SKM-1 treated with dmso at 0.1 percent for 144 hours (cell line): Measurements from ENCODE around the gene TBL3.
"Not testable (repeated sequence)": the region's sequence is repeated elsewhere in the genome, so short reads cannot be mapped to it uniquely, and the experiment has no call there.

Experiments used
- DNase-seq: peaks from one replicate; lab custom pipeline; 2025; ENCODE audit not compliant: unreplicated experiment; lab: John Stamatoyannopoulos, UW

Gene TBL3

GRCh38 chr16:1942810-1943726 lies 28.8 kb upstream of the TBL3 start, which contains the start of gene MSRB1:
Gene MSRB1, minus strand, starts transcription at chr16:1943199. Its CDS starts 43 bp downstream, at chr16:1943156.
- peak; percentile 99 for DNase-seq

GRCh38 chr16:1944612-1945199 lies 27.1 kb upstream of the TBL3 start:
- DNase-seq = no peak

DNA sequence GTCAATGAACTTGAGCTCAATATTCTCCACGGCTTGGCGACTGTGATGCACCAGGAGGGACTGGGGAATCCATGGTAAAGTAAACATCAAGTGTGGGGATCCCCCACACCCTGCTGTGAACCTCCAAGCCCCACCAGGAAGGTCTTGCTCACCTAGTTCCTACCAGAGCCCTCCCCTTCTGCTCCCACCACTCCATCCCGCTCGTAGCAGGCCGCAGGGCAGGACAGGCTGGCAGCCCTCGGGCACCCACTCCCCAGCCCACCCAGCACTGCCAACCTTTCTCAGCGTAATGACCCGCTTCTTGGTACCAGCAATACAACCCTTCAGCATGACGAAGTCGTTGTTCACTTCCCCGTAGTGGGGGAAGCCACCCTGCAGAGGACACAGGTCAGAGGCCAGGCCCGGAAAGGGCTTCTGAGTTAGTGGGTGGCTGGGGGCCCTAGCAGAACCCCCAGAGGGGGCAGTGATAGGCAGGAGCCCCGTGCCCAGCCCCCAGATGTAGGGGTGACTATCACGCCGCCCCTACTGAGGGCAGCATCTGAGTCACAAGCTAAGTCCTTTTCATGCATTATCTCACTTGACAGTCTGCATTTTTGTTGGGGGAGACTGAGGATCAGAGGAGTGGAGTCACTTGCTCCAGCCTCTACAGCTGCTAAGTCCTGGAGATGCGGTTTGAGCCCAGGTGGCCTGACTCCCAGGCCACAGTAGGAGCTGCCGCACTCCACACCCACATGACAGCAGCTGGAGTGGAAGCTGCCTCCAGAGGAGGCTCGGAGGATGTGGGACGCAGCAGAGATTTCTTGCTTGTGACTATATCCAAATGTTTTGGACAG lies 26.1 kb upstream of the TBL3 start:
- no peak for DNase-seq

GRCh38 chr16:1946495-1947368 lies 25.1 kb upstream of the TBL3 start:
- no peak for DNase-seq

- DNase-seq = no peak
These were observed 24.5 kb upstream of the TBL3 start for GRCh38 chr16:1947369-1947670.

DNA sequence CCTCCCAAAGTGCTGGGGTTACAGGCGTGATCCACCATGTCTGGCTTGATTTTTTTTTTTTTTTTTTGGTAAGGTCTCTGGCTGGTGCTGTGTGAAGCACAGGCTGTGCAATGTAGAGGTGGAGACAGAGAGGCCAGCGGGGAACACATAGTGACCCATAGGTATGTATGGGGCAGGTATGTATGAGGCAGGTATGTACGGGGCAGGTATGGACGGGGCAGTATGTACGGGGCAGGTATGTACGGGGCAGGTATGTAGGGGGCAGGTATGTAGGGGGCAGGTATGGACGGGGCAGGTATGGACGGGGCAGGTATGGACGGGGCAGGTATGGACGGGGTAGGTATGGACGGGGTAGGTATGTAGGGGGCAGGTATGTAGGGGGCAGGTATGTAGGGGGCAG lies 22.3 kb upstream of the TBL3 start:
- DNase-seq = no peak

- DNase-seq = no peak
These were observed 21.8 kb upstream of the TBL3 start for GRCh38 chr16:1950047-1950446.

DNA sequence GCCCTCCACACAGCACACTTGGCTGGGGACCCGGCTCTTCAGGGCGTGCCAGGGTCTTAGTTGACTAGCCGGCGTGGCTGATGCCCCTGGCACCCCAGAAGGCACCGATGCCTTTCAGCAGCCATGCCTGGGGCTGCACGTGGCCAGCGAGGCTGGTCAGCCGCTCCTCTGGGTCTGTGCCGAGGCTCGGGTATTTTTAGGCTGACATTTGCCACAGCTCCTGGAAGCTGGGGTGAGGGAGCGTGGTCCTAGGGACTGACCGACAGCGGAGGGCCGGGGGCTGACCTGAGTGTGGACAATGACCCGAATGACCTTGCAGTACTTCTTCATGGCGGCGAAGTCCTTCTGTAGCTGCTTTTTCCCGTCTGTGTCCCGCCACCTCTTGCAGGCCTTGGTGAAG lies 21.3 kb upstream of the TBL3 start:
- no peak for DNase-seq

GRCh38 chr16:1953734-1954133 lies 18.1 kb upstream of the TBL3 start:
- no peak for DNase-seq

DNA sequence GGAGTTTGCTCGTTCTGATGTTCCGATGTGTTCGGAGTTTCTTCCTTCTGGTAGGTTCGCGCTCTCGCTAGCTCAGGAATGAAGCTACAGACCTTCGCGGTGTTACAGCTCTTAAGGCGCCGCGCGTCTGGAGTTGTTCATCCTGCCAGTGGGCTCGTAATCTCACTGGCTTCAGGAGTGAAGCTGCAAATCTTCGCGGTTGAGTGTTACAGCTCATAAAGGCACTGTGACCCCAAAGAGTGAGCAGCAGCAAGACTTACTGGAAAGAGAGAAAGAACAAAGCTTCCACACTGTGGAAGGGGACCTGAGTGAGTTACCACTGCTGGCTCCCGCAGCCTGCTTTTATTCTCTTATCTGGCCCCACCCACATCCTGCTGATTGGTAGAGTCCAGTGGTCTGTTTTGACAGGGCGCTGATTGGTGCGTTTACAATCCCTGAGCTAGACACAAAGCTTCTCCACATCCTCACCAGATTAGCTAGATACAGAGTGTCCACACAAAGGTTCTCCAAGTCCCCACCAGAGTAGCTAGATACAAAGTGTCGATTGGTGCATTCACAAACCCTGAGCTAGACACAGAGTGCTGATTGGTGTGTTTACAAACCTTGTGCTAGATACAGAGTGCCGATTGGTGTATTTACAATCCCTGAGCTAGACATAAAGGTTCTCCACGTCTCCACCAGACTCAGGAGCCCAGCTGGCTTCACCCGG lies 14.3 kb upstream of the TBL3 start:
- DNase-seq = not testable (repeated sequence)

DNA sequence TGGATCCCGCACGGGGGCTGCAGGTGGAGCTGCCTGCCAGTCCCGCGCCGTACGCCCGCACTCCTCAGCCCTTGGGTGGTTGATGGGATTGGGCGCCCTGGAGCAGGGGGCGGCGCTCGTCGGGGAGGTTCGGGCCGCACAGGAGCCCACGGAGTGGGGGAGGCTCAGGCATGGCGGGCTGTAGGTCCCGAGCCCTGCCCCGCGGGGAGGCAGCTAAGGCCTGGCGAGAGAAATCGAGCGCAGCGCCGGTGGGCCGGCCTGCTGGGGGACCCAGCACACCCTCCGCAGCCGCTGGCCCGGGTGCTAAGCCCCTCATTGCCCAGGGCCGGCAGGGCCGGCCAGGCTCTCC lies 13.7 kb upstream of the TBL3 start:
- not testable (repeated sequence) for DNase-seq

DNA sequence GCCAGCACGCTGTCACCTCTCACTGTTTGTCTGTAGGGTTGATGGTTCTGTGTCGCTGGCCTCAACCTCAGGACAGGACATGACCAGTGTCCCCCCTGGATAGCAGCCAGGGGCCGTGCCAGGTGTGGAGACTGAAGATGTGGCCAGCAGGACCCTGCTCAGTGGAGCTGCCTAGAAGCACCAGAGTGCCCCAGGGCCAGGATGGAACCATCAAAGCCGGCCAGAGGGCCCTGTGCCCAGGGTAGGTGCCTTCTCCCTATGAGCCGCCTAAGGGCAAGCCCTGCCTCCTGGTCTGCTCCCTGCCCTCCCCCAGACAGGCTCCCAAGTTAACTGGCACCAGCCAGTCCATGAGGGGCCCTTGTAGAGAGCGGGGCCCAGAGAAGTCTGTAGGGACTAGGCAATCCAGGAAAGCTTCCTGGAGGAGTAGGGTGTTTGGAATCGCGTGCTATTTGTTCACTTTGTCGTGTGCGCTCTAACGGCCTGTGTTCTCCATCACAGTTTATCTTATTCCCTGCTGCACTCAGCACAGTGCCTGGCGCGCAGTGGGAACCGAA lies 13.1 kb upstream of the TBL3 start:
- no peak for DNase-seq

GRCh38 chr16:1959269-1960039 lies 12.4 kb upstream of the TBL3 start, which contains the start of gene NDUFB10:
Gene NDUFB10, plus strand, starts transcription at chr16:1959538. Its CDS starts 87 bp downstream, at chr16:1959625.
- DNase-seq = peak; percentile 82

DNA sequence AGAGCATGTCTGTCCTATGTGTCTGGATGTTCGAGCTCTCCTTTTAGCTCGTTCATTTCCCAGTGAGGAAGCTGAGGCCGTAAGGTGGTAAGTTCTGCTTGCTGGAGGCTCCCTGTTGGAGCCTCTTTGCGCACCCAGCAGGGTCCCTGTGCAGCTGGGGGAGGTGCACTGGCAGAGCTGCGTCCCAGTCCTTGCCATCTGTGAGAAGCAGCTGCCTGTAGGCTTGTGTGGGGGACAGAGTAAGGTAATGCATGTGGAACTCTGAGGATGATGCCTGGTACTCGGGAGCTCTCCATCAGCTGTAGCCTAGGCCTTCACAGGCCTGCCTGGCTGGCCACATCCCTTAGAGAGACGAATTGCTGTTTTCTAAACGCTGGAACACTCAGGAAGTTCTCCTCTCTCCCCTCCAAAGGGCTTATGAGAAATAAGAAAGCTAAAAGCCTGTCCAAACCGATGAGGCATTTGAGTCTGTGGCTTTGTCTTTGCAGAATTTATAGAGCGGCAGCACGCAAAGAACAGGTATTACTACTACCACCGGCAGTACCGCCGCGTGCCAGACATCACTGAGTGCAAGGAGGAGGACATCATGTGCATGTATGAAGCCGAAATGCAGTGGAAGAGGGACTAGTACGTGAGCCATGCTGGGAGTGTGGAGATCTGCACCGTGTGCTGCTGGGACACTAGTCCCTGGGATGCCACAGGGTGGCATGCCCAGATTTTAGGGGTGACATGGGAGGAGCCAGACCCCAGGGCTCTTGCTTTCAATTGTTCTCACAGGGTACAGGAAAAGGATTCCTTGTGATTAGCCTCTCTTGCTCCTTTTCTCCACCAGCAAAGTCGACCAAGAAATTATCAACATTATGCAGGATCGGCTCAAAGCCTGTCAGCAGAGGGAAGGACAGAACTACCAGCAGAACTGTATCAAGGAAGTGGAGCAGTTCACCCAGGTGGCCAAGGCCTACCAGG lies 10.9 kb upstream of the TBL3 start:
- peak; percentile 29 for DNase-seq

- DNase-seq = no peak
These were observed 10.2 kb upstream of the TBL3 start for GRCh38 chr16:1961651-1962067.

GRCh38 chr16:1962161-1963153 lies 9.4 kb upstream of the TBL3 start:
- DNase-seq = not testable (repeated sequence)
